Measurements from ENCODE around the gene BARHL1.

DNA sequence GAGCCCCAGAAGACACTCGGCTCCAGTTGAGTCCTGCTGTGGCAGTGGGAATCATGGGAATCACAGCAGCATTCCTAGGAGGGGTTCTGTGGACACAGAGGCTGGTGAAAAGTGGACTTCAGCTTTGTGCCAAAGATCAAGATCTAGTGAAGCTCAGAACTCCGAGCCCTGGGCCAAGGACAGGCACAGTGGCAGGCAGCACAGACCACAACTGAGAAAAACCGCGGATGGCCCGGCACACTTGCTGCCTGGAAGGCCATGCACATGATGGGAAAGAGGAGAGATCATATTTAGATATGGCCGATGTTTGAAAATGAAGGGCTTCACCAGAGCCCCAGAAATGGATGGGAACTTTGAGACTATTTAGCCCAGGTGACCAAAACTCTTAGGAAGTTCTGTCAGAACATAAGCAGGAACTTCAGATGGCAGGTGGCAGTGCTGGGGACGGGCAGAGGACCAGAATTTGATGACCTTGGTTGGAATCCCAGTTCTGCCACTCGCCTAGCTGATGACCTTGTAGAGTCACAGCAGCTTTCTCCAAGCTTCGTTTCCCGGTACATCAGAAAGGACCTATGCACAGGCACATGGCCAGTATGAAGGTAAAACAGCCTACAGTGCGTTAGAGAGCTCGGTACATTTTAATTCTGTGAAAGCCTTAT is 18.0 kb downstream of the BARHL1 start:
- TF ChIP-seq POLR2A (IDR thresholded peaks at IDR 0.05) = no peak
- TF ChIP-seq, protein P1, sequence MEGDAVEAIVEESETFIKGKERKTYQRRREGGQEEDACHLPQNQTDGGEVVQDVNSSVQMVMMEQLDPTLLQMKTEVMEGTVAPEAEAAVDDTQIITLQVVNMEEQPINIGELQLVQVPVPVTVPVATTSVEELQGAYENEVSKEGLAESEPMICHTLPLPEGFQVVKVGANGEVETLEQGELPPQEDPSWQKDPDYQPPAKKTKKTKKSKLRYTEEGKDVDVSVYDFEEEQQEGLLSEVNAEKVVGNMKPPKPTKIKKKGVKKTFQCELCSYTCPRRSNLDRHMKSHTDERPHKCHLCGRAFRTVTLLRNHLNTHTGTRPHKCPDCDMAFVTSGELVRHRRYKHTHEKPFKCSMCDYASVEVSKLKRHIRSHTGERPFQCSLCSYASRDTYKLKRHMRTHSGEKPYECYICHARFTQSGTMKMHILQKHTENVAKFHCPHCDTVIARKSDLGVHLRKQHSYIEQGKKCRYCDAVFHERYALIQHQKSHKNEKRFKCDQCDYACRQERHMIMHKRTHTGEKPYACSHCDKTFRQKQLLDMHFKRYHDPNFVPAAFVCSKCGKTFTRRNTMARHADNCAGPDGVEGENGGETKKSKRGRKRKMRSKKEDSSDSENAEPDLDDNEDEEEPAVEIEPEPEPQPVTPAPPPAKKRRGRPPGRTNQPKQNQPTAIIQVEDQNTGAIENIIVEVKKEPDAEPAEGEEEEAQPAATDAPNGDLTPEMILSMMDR (IDR thresholded peaks at IDR 0.05) = no peak
